H9 (cell line): Measurements from ENCODE around the gene ETV2. TPM values are rescaled to one million over a fixed set of nuclear protein-coding genes. Genes with fewer than 3 reads are reported as not detected.

Source experiments
- DNase-seq: peaks from one replicate; pipeline ENCODE4 v3.0.0-alpha.2; 2017
- H2AFZ ChIP-seq: one replicate; pipeline ENCODE4 v1.6.1; 2013; ENCODE audit warnings: mild to moderate bottlenecking, low read length, control low read depth, moderate library complexity
- H2AK5ac ChIP-seq: 2 replicates; pipeline ENCODE4 v1.6.1; 2013; ENCODE audit warnings: low read length, control low read depth, mixed read lengths; ENCODE audit not compliant: insufficient read length
- H2BK120ac ChIP-seq: one replicate; pipeline ENCODE4 v1.6.1; 2013; ENCODE audit warnings: low read depth, mild to moderate bottlenecking, low read length, control low read depth, inconsistent platforms; ENCODE audit not compliant: poor library complexity, severe bottlenecking
- H2BK12ac ChIP-seq: 2 replicates; pipeline ENCODE4 v1.6.1; 2013; ENCODE audit warnings: low read length, control low read depth, mixed read lengths, low read depth; ENCODE audit not compliant: insufficient read length
- H2BK15ac ChIP-seq: 2 replicates; pipeline ENCODE4 v1.6.1; 2013; ENCODE audit warnings: low read depth, low read length, control low read depth
- H2BK20ac ChIP-seq: one replicate; pipeline ENCODE4 v1.6.1; 2013; ENCODE audit warnings: low read depth, mild to moderate bottlenecking, low read length, control low read depth, inconsistent platforms; ENCODE audit not compliant: poor library complexity, severe bottlenecking
- H2BK5ac ChIP-seq: 2 replicates; pipeline ENCODE4 v1.6.1; 2013; ENCODE audit warnings: low read length, control low read depth, mixed read lengths; ENCODE audit not compliant: insufficient read length
- H3K14ac ChIP-seq: 2 replicates; pipeline ENCODE4 v1.6.1; 2013; ENCODE audit warnings: low read length, control low read depth; ENCODE audit not compliant: insufficient read depth
- H3K18ac ChIP-seq: 2 replicates; pipeline ENCODE4 v1.6.1; 2013; ENCODE audit warnings: low read depth, mild to moderate bottlenecking, mixed read lengths, low read length, control low read depth; ENCODE audit not compliant: insufficient read length
- H3K23ac ChIP-seq: 2 replicates; pipeline ENCODE4 v1.6.1; 2013; ENCODE audit warnings: low read length, control low read depth, mixed read lengths, low read depth; ENCODE audit not compliant: insufficient read length
- H3K23me2 ChIP-seq: 2 replicates; pipeline ENCODE4 v1.6.1; 2013; ENCODE audit warnings: low read depth, mild to moderate bottlenecking, mixed read lengths, low read length, control low read depth; ENCODE audit not compliant: insufficient read length, poor library complexity, severe bottlenecking
- H3K27ac ChIP-seq: 2 replicates; pipeline ENCODE4 v1.5.1; 2013; ENCODE audit warnings: low read length, control low read depth, mixed read lengths, low read depth; ENCODE audit not compliant: insufficient read length
- H3K27me3 ChIP-seq: 2 replicates; pipeline ENCODE4 v1.6.1; 2013; ENCODE audit warnings: low read length, control low read depth, inconsistent platforms; ENCODE audit not compliant: insufficient read depth
- H3K4ac ChIP-seq: 2 replicates; pipeline ENCODE4 v1.6.1; 2013; ENCODE audit warnings: low read depth, mild to moderate bottlenecking, control low read depth, inconsistent platforms, low read length, moderate library complexity
- H3K4me1 ChIP-seq: 2 replicates; pipeline ENCODE4 v1.6.1; 2013; ENCODE audit warnings: low read length, control low read depth, inconsistent platforms; ENCODE audit not compliant: insufficient read depth
- H3K4me2 ChIP-seq: 2 replicates; pipeline ENCODE4 v1.6.1; 2013; ENCODE audit warnings: low read length, control low read depth, mixed read lengths; ENCODE audit not compliant: insufficient read length, insufficient read depth
- H3K56ac ChIP-seq: 2 replicates; pipeline ENCODE4 v1.6.1; 2013; ENCODE audit warnings: low read depth, mild to moderate bottlenecking, mixed read lengths, low read length, control low read depth; ENCODE audit not compliant: insufficient read length
- H3K79me1 ChIP-seq: 2 replicates; pipeline ENCODE4 v1.6.1; 2013; ENCODE audit warnings: low read depth, mild to moderate bottlenecking, moderate library complexity, low read length, control low read depth, inconsistent platforms; ENCODE audit not compliant: insufficient read depth, poor library complexity, severe bottlenecking
- H3K79me2 ChIP-seq: 2 replicates; pipeline ENCODE4 v1.6.1; 2013; ENCODE audit warnings: low read length, control low read depth, inconsistent platforms; ENCODE audit not compliant: insufficient read depth
- H3K9ac ChIP-seq: 2 replicates; pipeline ENCODE4 v1.6.1; 2013; ENCODE audit warnings: low read length, control low read depth, mixed read lengths; ENCODE audit not compliant: insufficient read length; ENCODE audit errors: extremely low read depth
- H3K9me3 ChIP-seq: one replicate; pipeline ENCODE4 v1.6.1; 2013; ENCODE audit warnings: low read depth, low read length, inconsistent platforms; ENCODE audit not compliant: control insufficient read depth
- H3T11ph ChIP-seq: one replicate; pipeline ENCODE4 v1.6.1; 2013; ENCODE audit warnings: mild to moderate bottlenecking, low read length, control low read depth, inconsistent platforms
- H4K20me1 ChIP-seq: one replicate; pipeline ENCODE4 v1.6.1; 2013; ENCODE audit not compliant: control insufficient read depth, insufficient read length, insufficient read depth
- H4K5ac ChIP-seq: 2 replicates; pipeline ENCODE4 v1.6.1; 2013; ENCODE audit warnings: low read depth, mild to moderate bottlenecking, mixed read lengths, low read length, control low read depth; ENCODE audit not compliant: insufficient read length
- H4K8ac ChIP-seq: replicated peaks from 2 replicates; pipeline ENCODE4 v1.6.1; 2013; ENCODE audit warnings: low read length, control low read depth, mixed read lengths, low read depth; ENCODE audit not compliant: insufficient read length
- H4K91ac ChIP-seq: 2 replicates; pipeline ENCODE4 v1.6.1; 2013; ENCODE audit warnings: low read depth, mild to moderate bottlenecking, moderate library complexity, mixed read lengths, low read length, control low read depth; ENCODE audit not compliant: insufficient read length
- H3K27ac Mint-ChIP-seq, 3 experiments: 2 replicates in 2 of 3; 3 replicates in 1 of 3; pipeline ENCODE4 v1.8.0; 2020 to 2021; ENCODE audit warnings: mixed read lengths in 3 of 3, mild to moderate bottlenecking in 1 of 3, moderate library complexity in 1 of 3
- H3K27me3 Mint-ChIP-seq: 2 replicates; pipeline ENCODE4 v1.8.0; 2021; ENCODE audit warnings: low read depth, mild to moderate bottlenecking, moderate library complexity, mixed read lengths
- H3K36me3 Mint-ChIP-seq, 3 experiments: 2 replicates in 2 of 3; 3 replicates in 1 of 3; pipeline ENCODE4 v1.8.0; 2020 to 2021; ENCODE audit warnings: low read depth in 3 of 3, mixed read lengths in 3 of 3; ENCODE audit not compliant: insufficient read depth in 1 of 3
- H3K4me1 Mint-ChIP-seq, 2 experiments: 2 replicates each; pipeline ENCODE4 v1.8.0; 2020; ENCODE audit warnings: mixed read lengths in 2 of 2
- H3K4me3 Mint-ChIP-seq, 2 experiments: 2 replicates in 1 of 2; 3 replicates in 1 of 2; pipeline ENCODE4 v1.8.0; 2020 to 2021; ENCODE audit warnings: mild to moderate bottlenecking in 2 of 2, mixed read lengths in 2 of 2, moderate library complexity in 1 of 2
- H3K9me3 Mint-ChIP-seq, 2 experiments: 2 replicates in 1 of 2; 3 replicates in 1 of 2; pipeline ENCODE4 v1.8.0; 2020; ENCODE audit warnings: mild to moderate bottlenecking in 2 of 2, mixed read lengths in 2 of 2, moderate library complexity in 1 of 2
- CTCF ChIP-seq: fragments of 200-600 bp; sonication (generic); conservative IDR thresholded peaks from 3 replicates; pipeline ENCODE4 v1.8.0; 2021; ENCODE audit warnings: antibody characterized with exemption, mild to moderate bottlenecking
- WGBS: extraction: QIAGEN DNeasy Blood & Tissue Kit; methylation state at CpG from one replicate; pipeline ENCODE4 v1.1.7; 2013; ENCODE audit warnings: missing lambda C conversion rate, low lambda C conversion rate, mixed read lengths; ENCODE audit not compliant: insufficient read length; ENCODE audit errors: extremely low coverage; 5-methylcytosine and 5-hydroxymethylcytosine counted together
- total RNA-seq: library from RNA; stranded (reverse); gene quantifications from 2 replicates; pipeline ENCODE4 v1.2.1, GENCODE V29; 2021

Gene ETV2
- total RNA-seq, 1 experiment from 2014 or later = 1.9 TPM

DNA sequence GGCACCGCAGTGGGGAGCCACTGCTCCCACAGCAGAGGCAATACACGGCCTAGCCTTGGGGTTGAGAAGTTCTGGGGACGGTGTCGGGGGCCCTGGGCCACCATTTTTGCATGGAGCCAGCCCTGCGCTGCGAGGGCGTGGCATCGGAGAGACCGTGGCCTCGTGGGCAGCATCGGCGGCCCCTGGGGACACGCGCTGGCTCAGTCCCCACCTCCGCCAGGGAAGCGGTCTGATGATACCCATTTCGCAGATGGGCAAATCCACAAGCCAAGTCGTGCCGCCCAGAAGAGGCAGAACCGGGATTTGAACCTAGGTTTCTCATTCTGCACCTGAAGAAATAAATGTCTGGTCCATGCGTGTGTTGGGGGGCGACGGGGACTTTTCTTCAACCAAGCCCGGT, 23.6 kb downstream of the ETV2 start:
- no peak overlapping the region for H3K27ac ChIP-seq
- no peaks in the 10 kb centered on the region for H3K79me2 ChIP-seq
- peaks cover 19 to 41% (median 33%) of the 10 kb centered on the region in 3 experiments for H3K36me3 Mint-ChIP-seq
- no peaks in the 10 kb centered on the region for H3K9me3 Mint-ChIP-seq
- DNase-seq = no peak
- H3K18ac ChIP-seq = no peak overlapping the region
- TF ChIP-seq CTCF = no peak
- H2BK12ac ChIP-seq = no peak overlapping the region
- H4K5ac ChIP-seq = no peak overlapping the region
- no peaks in the 10 kb centered on the region for H3K9me3 ChIP-seq
- no peak overlapping the region for H3K4me2 ChIP-seq
- H3K27me3 ChIP-seq = no peaks in the 10 kb centered on the region
- no peak overlapping the region for H3K4ac ChIP-seq
- no peaks in the 10 kb centered on the region for H3K23me2 ChIP-seq
- no peak overlapping the region for H3K14ac ChIP-seq
- no peak overlapping the region for H2BK15ac ChIP-seq
- H2BK120ac ChIP-seq = no peak overlapping the region
- H3T11ph ChIP-seq = no peak overlapping the region
- no peaks in the 10 kb centered on the region for H3K4me1 ChIP-seq
- H3K4me3 Mint-ChIP-seq = no peak overlapping the region
- H3K9ac ChIP-seq = no peak overlapping the region
- H3K23ac ChIP-seq = no peak overlapping the region
- H2BK5ac ChIP-seq = no peak overlapping the region
- H4K8ac ChIP-seq = no peak overlapping the region
- H3K56ac ChIP-seq = no peak overlapping the region
- H3K79me1 ChIP-seq = no peaks in the 10 kb centered on the region
- H3K27ac Mint-ChIP-seq = no peak overlapping the region
- H4K91ac ChIP-seq = no peak overlapping the region
- H3K4me1 Mint-ChIP-seq = peaks cover 4% of the 10 kb centered on the region in 2 experiments; a peak in 2 of 4 replicates
- WGBS = no CpG with 5 or more reads among the region's 24 CpGs
- no peak overlapping the region for H2AK5ac ChIP-seq
- no peaks in the 10 kb centered on the region for H4K20me1 ChIP-seq
- peaks cover 9% of the 10 kb centered on the region for H3K27me3 Mint-ChIP-seq
- no peak overlapping the region for H2AFZ ChIP-seq
- no peak overlapping the region for H2BK20ac ChIP-seq
